Measurements from ENCODE around the gene INO80B.
"Not testable (repeated sequence)": the region's sequence is repeated elsewhere in the genome, so short reads cannot be mapped to it uniquely, and the experiment has no call there.

INO80B gene

DNA sequence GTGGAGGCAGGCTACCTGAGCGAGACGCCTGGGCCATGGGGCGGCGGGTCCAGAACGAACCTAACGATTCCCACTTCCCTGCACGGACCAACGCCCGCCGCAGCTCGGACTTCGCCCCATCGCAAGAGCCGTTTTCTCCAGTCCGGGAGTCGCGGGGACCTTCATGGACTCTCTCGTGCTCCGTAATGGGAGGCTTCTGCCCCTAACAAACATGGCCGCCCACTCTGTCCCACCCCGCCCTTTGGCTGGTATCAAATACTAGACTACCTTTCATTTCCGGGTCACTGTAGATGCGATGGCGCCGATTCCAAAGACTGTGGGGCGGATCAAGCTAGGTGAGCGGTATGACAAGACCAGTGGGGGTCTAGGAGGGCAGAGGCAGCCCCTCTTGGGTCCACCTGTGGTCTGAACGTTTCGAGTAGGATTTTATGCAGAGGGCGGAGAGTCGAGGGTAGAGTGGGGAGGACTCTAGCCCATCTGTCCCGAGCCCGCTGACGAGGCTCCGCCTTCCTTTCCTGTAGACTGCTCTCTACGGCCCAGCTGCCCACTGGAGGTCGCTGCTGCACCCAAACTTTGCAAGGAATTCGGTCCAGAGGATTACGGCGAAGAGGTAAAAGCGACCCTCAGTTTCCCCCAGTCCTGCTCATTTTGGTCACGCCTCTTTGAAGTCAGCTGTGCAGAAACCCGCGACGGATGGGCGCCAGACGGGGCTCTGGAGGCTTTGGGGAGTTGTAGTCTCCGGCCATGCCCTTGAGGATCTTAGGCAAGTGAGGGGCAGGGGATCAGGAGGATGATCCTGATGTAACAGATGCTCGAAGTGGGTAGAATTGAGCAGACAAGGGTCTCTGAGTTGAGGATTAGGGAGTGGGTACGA, 28.2 kb downstream of the INO80B start, which contains the start of the genes CCDC142 and TTC31:
CCDC142 (minus strand) TSS at position 198 of the 874 bp plus-strand sequence; CDS start at position 37, 161 bp downstream.
TTC31 (plus strand) TSS at position 281 of the 874 bp plus-strand sequence; CDS start at position 296, 15 bp downstream.
- peak; percentile 96 to 97 (median 97) for DNase-seq

DNA sequence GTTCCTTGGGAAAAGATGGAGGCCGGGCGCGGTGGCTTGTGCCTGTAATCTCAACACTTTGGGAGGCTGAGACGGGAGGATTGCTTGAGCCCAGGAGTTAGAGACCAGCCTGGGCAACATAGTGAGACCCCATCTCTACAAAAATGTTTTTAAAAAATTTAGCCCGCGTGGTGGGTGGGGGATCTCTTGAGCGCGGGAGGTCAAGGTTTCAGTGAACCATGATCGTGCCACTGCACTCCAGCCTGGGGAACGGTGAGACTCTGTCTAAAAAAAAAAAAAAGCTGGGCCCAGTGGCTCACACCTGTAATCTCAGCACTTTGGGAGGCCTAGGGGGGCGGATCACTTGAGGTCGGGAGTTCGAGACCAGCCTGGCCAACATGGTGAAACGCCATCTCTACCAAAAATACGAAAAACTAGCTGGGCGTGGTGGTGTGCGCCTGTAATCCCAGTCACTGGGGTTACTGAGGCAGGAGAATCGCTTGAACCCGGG, 28.8 kb downstream of the INO80B start:
- not testable (repeated sequence) for DNase-seq

DNA sequence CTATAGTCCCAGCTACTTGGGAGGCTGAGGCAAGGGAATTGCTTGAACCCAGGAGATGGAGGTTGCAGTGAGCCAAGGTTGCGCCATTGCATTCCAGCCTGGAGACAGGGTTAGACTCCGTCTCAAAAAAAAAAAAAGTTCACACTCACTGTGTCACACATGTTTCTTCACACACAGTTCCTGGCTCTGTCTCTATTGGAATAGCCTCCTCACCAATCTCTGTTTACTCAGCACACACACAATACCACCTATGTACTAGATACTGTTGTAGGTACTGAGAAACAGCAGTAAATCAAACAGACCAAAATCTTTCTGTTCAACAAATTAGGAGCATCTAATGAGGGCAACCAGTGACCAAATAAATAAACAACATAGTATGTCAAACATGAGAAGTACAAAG, 31.3 kb downstream of the INO80B start:
- DNase-seq = no peak

DNA sequence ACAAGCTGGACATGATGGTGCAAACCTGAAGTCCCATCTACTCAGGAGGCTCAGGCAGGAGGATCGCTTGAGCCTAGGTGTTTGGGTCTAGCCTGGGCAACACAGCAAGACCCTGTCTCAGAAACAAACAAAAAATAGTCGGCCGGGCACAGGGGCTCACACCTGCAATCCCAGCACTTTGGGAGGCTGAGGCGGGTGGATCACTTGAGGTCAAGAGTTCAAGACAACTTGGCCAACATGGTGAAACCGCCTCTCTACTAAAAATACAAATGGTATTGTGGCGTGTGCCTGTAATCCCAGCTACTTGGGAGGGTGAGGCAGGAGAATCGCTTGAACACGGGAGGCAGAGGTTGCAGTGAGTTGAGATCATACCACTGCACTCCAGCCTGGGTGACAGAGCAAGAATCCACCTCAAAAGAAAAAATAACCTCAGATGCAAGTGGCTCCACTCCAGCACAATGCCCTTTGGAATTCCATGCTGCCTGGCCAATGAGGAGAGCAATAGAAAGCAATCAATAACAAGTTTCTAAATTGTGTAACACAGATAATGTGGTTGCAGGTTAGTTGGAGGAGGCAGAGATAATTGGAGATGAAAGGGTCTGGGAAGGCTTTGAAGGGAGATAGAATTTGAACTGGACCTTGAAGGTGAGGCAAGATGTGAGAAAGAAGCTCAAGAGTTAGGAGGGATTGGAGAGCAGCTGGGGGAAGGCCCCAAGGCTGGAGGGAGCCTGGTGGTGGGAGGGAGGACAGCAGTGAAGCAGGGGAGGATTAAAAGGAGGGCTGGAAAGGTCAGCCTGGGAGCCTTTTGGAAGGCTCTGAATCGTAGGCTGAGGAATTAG, 34.0 kb downstream of the INO80B start:
- DNase-seq = no peak

DNA sequence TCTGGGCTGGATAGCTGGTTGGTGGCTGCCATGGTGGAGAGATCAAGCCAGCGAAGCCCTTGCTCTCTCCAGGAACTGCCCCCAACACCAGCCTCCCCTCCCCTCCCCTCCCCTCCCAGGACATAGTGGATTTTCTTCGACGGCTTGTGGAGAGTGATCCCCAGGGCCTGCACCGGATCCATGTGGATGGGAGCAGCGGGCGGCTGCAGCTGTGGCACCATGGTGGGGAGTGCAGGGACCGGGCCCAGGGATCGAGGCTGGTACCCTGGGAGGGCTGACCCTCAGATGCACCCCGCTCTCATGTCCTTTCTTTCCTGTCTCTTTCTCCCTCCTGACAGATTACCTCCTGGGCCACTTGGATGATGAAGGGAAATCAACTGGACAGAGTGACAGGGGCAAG, 35.0 kb downstream of the INO80B start:
- no peak for DNase-seq

DNA sequence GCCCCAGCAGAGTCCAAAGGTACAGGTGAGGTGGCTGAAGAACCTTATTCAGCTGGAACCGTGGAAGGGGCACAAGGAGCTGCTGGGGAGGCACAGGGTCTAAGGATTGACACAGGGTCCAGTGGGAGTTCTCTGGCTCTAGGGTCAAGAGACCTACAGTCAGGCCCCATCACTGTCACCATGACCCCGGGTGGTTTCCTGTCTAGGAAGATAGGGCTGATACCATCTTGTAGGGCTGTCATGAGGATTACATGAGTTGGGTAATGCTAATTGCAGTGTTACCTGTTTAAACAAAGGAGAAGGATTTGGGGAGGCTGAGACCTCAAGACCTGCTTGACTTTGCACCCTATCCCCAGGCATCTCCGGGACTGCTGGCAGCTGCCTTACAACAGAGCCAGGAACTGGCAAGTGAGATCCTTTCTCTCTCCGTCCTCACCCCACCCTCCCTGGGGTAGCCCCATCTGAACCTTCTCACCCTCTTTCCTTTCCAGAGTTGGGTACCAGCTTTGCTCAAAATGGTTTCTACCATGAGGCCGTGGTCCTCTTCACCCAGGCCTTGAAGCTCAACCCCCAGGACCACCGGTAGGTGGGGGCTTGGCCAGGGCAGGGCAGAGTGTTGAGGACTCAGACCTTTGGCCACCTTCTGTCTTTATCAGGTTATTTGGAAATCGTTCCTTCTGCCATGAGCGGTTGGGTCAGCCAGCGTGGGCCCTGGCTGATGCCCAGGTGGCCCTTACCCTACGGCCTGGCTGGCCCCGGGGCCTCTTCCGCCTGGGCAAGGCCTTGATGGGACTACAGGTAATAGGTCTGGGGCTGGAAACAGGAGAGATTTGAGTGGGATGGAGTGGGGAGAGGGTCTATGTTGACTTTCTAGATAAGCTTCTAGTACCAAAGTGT, 37.0 kb downstream of the INO80B start:
- no peak for DNase-seq

DNA sequence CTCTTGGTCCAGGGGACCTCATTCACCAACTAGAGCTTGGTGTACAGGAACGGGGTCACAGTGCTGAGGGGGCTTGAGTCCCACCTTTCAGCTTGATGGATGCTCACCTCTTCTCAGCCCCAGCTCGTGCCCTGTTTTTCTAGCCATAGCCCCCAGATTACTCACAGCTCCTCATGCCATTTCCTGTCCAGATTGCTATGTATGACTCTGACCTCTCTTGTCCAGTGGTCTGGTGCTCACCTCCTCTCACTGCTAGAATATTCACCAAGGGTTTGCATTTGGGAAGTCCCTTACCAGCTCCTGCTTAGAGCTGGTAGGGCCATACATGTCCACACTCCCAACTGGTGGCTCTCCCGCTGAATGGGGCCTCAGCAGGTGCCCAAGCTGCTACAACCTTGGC, 38.7 kb downstream of the INO80B start:
- no peak for DNase-seq

DNA sequence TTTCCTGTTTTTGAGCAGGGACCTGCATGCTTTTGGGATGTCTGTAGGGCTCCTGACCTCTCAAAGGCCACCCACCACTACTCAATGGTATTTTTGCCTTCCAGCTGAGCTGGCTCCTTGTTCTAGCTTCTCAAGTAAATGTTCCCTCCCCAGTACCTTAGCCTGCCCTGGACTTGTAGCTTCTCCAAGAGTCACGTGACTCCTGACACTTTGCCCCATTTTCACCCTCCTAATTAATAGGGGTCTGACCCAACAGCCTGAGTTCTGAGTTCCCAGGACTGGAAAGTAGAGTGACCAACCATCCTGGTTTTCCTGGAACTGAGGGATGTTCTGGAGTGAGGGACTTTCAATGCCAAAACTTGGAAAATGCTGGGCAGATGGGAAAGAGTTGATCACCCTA, 40.6 kb downstream of the INO80B start:
- no peak for DNase-seq

DNA sequence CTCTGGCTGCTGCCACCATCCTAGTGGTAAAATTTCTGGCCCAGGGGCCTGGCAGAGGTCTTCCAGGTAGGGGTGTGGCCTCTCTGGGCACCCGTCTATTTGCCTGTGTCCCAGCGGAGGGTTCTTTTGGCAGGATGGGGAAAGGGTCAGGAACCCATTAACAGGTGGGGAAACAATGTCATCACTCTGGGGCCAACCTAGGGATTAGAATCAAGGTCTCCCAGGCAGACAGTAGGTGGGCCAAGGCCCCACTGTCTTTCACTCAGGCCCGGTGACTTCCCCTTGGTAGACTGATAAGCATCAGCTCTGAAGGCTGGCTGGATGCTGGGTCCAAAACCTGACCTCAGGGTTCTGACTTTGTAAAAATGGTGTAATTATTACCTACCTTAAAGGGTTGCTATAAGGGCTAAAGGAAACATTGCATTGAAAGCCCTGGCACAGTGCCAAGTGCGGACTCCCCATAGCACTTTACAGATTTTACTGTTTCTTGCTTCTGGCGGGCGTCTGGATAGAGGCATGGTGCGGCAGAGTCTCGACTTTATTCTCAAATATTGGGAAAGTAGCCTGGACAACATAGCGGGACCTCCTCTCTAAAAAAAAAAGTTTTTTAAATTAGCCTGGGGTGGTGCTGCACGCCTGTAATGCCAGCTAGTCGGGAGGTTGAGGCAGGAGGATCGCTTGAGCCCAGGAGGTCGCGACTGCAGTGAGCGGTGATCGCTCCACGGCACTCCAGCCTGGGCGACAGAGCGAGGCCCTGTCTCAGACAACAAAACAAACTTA, 42.3 kb downstream of the INO80B start:
- no peak for DNase-seq

DNA sequence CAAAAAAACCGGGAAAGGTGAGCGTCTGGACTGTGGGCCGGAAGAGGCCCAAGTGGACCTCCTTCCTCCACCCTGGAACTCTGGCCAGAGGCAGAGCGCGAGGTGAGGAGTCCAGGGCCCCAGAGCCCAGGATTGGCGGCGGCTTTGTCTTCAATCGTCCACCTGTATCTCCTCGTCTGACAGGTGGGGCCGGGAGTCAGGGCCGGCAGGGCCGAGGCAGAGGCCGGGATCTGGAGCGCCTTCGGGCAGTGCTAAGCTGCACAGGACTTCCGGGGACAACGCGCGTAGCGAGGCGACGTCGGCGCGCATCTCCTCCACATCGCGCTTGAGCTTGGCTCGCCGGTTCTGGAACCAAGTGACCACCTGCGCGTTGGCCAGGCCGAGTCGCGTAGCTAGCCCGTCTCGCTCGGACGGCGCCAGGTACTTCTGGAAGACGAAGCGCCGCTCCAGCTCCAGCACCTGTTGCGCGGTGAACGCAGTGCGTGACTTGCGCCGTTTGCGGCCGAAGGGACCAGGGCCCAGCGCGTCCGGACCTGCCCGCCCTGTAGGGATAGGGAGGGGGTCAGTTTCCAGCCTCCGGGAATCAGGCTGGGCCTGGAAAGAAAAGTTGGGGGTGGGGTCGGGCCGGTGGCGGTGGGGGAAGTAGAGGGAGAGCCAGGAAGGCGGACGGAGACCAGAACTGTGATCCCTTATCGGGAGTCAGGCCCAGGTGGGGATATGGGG, 43.1 kb downstream of the INO80B start:
- DNase-seq = peak in 1 of 3 donors; percentile 30

DNA sequence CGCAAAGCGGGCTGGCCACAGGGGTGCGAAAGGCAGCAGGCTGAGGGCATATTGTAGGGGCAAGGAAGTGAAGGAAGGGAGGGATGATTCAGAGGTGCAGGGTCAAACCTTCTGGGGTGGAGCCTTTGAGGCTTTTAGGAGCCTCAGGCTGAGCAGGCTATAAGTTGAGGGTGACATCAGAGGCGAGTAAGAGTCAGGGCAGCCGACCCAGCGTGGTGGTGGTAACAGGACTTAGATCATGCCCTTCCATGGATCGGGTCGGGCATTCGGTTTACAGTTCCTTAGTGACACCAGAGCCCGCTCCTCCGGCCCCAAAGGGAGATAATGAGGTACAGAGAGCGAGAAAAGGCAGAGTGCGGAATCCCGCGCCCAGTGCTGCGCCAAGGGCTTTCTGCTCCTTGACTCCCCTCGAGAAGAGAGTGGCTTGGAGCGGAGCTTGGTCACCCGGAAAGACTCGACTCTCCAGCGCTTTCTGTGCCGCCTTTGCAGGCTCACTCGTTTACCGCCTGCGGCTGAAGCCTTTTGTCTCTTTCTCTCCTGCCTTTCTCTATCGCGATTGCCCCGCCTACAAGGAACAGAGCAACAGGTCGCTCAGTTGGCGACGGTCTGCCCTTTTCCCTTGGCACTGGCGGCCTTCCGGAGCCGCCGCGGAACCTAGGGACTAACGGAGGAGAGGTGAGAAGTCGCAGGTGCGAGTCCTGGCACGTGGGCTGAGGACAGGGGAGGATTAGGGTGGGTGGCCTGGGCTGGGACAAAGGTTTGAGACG, 43.8 kb downstream of the INO80B start:
- peak; percentile 71 to 83 (median 81) for DNase-seq

DNA sequence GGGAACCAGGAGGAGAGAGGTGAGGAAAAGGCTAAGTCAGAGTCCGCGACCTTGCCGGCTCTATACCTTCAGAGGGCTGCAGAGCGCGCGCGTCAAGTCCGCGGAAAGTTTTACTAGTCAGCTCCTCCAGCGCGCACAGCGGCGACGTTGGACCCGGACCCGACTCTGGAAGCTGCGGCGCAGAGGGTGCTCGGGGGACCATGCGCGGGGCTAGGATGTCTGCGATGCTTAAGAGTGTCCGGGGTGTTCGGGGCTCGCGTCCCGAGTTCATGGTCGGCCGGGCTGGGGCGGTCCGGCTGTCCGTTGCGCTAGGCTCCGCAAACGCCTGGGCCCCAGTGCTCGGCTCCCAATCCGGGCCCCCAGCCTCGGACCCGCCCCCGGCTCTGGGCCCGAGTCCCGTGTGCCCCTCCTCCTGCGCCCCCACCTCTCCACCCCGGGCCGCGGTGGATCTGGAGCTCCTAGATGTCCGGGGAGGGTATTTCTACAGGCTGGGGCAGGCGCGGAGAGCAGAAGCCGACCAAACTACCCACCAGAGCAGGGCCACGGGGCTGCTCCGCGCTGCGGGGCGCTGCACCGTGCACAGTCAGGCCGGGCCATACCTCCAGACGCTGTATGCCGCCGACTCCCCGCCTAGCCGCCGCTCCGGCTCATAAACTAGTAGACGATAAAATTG, 44.5 kb downstream of the INO80B start, which contains the start of gene LBX2:
LBX2 (minus strand) TSS at position 337 of the 673 bp plus-strand sequence; CDS start at position 271, 66 bp downstream.
- peak in 2 of 3 donors; percentile 30 to 53 for DNase-seq

DNA sequence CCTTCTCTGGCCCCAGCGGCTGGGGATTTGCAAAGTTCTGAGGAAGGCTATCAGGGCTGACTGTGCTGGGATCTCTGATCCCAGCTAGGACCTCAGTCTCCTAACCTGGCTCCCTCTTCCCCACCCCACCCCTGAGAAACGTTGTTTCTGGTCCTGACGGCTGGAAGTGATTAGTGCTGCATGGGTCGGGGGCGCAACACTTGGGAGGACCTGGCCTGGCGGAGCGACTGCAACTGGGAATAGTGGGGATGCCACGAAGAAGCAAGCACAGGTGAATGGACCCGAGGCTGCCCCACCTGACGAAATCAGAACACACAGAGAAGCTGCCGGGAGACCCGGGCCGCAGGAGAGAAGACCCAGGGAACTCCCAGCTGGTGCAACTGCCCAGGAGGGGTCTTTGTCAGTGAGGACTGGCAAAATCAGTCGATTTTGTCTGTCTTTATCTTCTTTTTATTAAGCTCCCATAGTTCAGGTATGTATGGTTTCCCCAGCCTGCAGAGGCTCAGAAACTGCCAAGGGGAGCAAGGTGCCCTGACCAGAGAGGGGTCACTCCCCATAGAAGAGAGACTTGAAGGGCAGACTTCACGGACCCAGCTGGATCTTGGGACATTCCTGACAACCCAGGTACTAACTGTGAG, 45.2 kb downstream of the INO80B start:
- no peak for DNase-seq

DNA sequence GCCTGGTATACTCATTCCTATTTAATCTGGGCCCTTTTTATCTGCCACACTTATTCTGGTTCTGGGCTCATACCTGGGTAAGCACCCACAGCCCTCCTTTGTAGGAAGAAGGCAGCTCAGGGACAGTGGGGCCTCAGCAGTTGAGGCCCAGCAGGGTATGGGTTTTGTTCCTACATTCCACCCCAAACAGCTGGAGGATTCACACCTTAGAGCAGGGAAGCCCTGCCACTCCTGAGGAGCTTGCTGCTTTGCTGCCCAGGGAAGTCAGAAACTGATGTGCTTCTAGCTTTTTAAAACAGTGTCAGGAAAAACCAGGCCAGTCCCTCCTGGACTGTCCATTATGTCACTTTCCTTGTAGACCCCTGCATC, 45.7 kb downstream of the INO80B start:
- DNase-seq = no peak

DNA sequence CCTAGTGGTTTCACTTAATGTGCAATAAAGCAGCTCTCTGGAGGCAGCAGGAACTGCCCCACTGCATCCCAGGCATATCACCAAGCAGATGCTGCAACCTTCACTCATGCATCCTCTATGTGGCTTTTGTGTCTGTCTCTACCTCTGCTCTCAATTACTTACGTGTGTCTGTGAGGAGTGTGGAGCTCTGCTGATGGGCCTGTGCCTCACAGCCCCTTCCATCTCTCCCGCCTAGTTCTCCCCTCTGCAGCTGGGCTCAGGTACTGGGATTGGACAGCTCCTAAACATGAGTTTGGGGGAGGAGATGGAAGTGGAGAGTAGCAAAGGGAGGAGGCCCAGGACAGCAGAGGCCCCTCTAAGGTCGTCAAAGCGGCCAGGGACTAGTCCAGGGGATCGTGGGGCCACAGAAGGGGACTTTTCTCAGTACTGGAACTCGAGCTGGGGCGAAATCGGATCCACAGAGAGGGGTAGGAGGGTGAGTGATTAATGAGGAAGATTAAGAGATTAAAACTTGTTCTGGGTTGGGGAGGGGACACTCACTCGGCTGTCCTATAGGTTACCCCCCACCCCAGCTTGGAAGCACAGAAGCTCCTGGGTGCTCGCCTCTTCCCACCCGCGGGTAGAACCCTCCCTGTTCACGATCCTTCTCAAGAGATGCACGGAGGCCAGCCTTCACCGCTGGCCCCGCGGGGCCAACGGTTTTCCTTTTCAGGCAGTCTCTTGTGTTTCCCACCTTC, 46.6 kb downstream of the INO80B start:
- DNase-seq = no peak

DNA sequence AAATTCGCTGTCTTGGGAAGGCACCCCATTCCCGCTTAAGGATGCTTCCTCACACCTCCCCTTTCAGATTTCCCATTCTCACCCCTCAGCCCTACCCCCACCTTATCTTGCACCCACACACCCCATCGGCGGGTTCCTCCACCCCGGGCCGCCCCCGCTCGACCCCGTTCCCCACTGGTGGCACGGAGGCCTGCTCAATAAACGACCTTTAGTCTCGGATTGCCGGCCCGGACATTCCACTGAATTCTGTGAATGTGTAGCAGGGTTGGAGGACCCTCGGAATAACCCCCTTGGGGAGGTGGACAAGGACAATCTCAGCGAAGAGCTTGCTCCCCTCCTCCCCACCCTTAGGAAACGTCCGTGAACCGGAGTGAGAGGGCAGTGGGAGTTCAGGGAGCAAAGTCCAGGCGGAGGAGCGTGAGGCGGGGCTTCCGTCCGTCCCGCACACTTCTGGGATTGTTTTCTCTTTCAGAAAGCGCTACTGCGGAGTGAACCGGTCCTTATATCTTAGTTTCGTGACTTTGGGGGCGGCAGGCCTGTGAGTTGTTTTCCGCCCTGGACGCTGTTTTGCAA, 47.3 kb downstream of the INO80B start:
- peak in 2 of 3 donors; percentile 34 to 55 for DNase-seq

DNA sequence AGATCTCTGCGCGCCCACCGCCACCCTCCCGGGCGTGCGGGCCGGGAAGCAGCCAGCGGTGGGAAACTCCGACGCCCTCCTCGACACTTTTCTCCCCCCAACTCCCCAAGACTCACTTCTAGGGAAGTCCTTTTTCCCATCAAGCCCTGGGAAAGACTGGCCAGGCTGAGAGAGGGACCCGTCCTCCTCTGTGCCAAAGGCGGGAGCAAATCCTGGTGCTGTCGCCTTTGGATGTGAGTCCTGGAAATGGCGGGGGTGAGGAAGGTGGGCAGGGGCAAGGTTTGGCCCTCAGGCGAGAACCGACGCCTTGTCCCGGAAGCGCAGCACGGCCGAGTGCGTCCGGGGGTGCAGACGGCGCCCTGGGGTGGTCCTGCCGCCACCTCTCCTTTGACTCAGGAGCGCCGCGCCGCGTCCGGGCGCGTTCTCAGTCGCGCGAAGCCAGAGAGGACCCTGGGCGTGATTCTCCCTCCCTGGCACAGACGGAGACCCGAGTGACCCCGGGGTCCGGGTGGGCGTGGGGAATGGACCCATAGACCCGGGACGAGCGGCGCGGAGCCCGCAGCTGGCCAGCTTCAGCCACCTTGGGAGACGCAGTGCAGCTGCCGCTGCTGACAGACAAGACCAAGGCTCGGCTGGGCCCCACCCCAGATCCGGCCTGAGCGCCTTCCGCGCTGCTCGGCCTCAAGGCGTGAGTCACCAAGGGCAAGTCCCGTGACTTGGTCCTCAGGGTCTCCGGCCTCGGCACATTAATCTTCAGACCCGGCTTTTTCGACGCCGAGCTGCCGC, 48.0 kb downstream of the INO80B start:
- peak; percentile 86 to 88 (median 86) for DNase-seq

Measured in suppressor macrophage treated with lipopolysaccharide for 1 hour (primary cell).